ENCODE results near the gene ZFHX3. TPM values are rescaled to one million over a fixed set of nuclear protein-coding genes. Genes with fewer than 3 reads are reported as not detected.

ZFHX3 gene
- total and polyA plus RNA-seq, 9 of the 15 experiments (the other 6 are each of a cell fraction or from before 2014, with no cell fraction given) = 0.01 to 0.23 (median 0.06) TPM; not detected in 4

DNA sequence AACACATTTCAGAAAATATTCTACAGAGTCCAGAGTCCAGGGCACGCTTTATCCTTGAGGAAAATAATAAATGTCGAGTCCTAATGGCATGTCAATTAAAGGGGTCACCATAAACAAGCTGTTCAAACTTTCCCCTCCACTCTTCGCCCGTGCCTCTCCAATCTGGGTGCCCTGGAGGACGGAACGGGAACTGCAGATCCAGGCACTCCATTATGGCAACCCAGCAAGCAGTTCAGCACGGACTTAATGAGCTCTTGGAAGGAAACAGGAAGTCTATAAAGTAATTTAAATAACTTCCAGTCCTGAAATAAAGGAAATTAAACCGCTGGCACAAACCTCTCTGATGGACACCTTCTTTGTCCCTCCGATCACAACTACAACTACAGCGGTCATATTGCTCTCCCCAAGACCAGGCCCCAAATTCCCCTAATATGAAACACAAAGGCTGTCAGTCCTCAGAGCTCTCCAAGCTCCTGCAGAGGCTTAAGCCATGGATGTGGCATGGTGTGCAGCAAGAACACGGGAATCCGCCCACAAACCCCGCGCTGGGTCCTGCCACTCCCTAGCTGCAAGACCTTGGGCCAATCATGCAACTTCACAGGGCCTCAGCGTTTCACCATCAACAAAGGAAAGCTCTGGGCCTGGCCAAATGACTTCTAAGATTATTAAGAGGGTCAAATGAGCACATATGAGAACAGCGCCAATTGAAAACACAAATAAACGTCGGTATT lies 52.6 kb downstream of the ZFHX3 start:
- peak; percentile 38 to 67 (median 54) for DNase-seq (ENCODE audit: extremely low read depth in 1 of 4, low spot score in 3 of 4)
- no peaks in the 10 kb centered on the region; a peak in 1 of 5 replicates for H3K4me1 ChIP-seq (replicated peaks in 1 of 2; ENCODE audit: control insufficient read depth in 2 of 2, insufficient read depth in 2 of 2, low read length in 2 of 2)
- H2AFZ ChIP-seq (ENCODE audit: low read depth, low read length) = no peak overlapping the region
- no peak overlapping the region for H3K27ac ChIP-seq (ENCODE audit: extremely low read depth, low read depth, low read length)
- no peaks in the 10 kb centered on the region for H3K9me1 ChIP-seq (ENCODE audit: control insufficient read depth, insufficient read depth, low read length)
- H4K20me1 ChIP-seq (replicated peaks; ENCODE audit: control insufficient read depth, insufficient read depth, low read length) = no peaks in the 10 kb centered on the region
- H3K9ac ChIP-seq (ENCODE audit: insufficient read depth in 1 of 2, low read depth in 2 of 2, low read length in 2 of 2) = no peak overlapping the region
- peaks cover 15 to 63% of the 10 kb centered on the region in 2 experiments; a peak in 4 of 5 replicates for H3K27me3 ChIP-seq (ENCODE audit: control insufficient read depth in 2 of 2, insufficient read depth in 2 of 2, low read length in 2 of 2)
- 10% methylated on average over 18 of the region's 18 CpGs for WGBS (ENCODE audit: insufficient coverage, low coverage, missing lambda C conversion rate)
- POLR2A ChIA-PET = interaction anchor here (0.6 to 1.1 kb wide), 3 partner anchors 13 to 16 kb away, joined by 3 to 4 read pairs (median 3); no protein-coding TSS in a partner anchor
- no peaks in the 10 kb centered on the region for H3K9me3 ChIP-seq (replicated peaks; ENCODE audit: control insufficient read depth, insufficient read depth, low read depth, low read length)
- no peak overlapping the region for H3K4me2 ChIP-seq (ENCODE audit: insufficient read depth, low read length)
- BruUV-seq (replicated peaks) = no TSS peak
- H3K4me3 ChIP-seq = no peak overlapping the region
- ATAC-seq = peak; percentile 90
- no peaks in the 10 kb centered on the region for H3K79me2 ChIP-seq (ENCODE audit: control insufficient read depth, insufficient read depth, low read length)
- CTCF ChIA-PET (ENCODE audit: low intra/inter-chr PET ratio) = no interaction called here
- intact Hi-C loops (cut with micrococcal nuclease) = no loop called here
- FAIRE-seq = peak; percentile 51
- TF ChIP-seq, protein P1, sequence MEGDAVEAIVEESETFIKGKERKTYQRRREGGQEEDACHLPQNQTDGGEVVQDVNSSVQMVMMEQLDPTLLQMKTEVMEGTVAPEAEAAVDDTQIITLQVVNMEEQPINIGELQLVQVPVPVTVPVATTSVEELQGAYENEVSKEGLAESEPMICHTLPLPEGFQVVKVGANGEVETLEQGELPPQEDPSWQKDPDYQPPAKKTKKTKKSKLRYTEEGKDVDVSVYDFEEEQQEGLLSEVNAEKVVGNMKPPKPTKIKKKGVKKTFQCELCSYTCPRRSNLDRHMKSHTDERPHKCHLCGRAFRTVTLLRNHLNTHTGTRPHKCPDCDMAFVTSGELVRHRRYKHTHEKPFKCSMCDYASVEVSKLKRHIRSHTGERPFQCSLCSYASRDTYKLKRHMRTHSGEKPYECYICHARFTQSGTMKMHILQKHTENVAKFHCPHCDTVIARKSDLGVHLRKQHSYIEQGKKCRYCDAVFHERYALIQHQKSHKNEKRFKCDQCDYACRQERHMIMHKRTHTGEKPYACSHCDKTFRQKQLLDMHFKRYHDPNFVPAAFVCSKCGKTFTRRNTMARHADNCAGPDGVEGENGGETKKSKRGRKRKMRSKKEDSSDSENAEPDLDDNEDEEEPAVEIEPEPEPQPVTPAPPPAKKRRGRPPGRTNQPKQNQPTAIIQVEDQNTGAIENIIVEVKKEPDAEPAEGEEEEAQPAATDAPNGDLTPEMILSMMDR (IDR thresholded peaks at IDR 0.05 in 2 of 3, conservative IDR thresholded peaks at IDR 0.05 in 1 of 3; ENCODE audit: insufficient read depth in 2 of 3, low read depth in 1 of 3, low read length in 3 of 3) = peak; percentile 47 to 65 (median 49); a peak in 5 of 6 replicates
- TF ChIP-seq, protein P2, sequence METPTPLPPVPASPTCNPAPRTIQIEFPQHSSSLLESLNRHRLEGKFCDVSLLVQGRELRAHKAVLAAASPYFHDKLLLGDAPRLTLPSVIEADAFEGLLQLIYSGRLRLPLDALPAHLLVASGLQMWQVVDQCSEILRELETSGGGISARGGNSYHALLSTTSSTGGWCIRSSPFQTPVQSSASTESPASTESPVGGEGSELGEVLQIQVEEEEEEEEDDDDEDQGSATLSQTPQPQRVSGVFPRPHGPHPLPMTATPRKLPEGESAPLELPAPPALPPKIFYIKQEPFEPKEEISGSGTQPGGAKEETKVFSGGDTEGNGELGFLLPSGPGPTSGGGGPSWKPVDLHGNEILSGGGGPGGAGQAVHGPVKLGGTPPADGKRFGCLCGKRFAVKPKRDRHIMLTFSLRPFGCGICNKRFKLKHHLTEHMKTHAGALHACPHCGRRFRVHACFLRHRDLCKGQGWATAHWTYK (CRISPR knock-in tag; IDR thresholded peaks at IDR 0.05) = no peak
- TF ChIP-seq SPI1 (IDR thresholded peaks at IDR 0.05; ENCODE audit: borderline replicate concordance, low read depth, low read length) = peak; percentile 45; the same call in 1 of the 2 replicates
- TF ChIP-seq, protein P3, sequence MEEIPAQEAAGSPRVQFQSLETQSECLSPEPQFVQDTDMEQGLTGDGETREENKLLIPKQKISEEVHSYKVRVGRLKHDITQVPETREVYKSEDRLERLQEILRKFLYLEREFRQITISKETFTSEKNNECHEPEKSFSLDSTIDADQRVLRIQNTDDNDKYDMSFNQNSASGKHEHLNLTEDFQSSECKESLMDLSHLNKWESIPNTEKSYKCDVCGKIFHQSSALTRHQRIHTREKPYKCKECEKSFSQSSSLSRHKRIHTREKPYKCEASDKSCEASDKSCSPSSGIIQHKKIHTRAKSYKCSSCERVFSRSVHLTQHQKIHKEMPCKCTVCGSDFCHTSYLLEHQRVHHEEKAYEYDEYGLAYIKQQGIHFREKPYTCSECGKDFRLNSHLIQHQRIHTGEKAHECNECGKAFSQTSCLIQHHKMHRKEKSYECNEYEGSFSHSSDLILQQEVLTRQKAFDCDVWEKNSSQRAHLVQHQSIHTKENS (CRISPR knock-in tag; IDR thresholded peaks at IDR 0.05) = no peak
- H3K36me3 ChIP-seq (ENCODE audit: control insufficient read depth, insufficient read depth, low read length) = no peaks in the 10 kb centered on the region
- in situ Hi-C loops (cut with MboI) = no loop called here

All from K562 (cell line).